Activated CD8-positive, alpha-beta memory T cell treated with anti-CD3 and anti-CD28 coated beads, Interleukin-2, amount 50 U/mL, for 1 hour (primary cell): ENCODE data around the gene TRPC5OS.

ENCODE experiments used
- DNase-seq: peaks from one replicate; pipeline ENCODE4 v3.0.0-alpha.2; 2020; ENCODE audit errors: extremely low read depth

The TRPC5OS gene

DNA sequence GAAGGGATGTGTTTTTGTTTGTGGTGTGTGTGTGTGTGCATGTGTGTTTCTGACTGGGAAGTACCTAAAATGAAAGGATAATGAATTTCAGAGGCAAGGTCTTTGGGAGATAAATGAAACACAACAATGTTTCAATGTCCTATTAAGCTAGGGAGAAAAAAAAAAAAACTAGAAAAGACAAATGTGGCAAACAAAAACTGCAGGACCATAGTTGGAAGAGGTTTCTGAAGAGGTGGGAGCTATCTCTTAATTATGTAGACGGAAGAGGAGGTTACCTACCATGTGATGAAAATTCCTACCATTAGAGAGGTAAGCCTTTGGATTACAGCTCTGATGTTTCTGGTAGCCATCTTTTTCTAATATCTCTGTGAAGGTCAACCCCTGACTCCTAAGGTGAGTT lies at the start of gene TRPC5OS:
Gene TRPC5OS (plus strand): TSS at position 301 of the 400 bp plus-strand sequence. CDS start 25,669 bp downstream, outside the sequence.
- DNase-seq, result no peak

DNA sequence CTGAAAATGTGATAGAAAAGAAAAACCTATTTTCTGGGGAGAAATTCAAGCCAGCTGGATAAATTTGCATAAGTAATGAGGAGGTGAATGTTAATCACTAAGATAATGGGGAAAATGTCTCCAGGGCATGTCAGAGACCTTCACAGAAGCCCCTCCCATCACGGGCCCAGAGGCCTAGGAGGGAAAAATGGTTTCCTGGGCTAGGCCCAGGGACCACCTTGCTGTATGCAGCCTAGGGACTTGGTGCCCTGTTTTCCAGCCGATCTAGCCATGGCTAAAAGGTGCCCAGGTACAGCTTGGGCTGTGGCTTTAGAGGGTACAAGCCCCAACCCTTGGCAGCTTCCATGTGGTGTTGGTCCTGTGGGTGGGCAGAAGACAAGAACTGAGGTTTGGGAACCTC lies 46.6 kb upstream of the TRPC5OS start:
- DNase-seq, result no peak

DNA sequence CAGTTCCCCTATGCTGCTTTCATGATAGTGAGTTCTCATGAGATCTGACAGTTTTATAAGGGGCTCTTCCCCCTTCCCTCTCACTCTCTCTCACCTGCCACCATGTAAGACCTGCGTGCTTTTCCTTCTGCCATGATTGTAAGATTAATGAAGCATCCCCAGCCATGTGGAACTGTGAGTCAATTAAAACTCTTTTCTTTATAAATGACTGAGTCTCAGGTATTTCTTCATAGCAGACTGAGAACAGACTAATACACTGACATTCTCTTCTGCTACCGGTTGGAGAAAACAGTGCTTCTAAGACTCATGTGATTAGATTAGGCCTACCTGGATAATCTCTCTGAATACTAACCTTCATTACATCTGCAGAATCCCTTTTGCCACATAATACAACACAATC lies 45.4 kb upstream of the TRPC5OS start:
- DNase-seq, result no peak

DNA sequence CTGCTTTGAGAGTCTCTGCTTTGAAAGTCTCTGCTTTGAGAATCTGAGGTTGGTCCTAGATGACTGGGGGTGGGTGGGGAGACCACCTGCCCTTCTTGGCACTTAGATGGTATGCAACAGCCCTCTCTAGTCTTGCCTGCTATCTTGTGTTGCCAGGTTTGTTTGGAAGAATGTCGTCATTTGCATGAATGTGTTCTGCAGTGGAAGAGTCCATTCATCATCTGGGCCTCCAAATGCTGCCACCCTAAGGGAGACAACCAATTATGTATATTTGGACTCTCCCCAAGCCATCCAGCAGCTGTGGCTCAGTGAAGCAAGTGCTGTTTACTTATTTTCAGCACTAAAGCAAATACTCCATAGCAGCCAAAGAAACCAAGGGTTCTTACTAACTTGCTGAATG lies 44.6 kb upstream of the TRPC5OS start:
- DNase-seq, result no peak

DNA sequence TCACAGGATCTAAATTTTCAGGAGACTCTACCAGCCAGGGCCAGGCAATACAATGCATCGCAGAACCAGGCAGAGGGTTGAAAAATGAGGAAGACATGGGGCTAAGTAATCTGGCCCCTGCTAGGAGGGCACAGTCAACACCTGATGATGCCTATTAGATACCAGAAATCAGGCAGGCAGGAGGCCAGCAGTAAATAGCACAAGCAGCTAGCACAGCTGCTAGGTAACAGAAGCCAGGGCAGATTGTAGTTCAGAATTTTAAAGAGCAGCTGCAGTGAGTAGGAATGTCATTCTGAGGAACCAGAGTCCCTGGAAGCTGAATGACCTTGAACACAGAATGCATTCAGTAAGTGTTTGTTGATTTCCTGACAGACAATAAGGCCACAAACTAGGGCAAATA lies 38.8 kb upstream of the TRPC5OS start:
- DNase-seq, result no peak

DNA sequence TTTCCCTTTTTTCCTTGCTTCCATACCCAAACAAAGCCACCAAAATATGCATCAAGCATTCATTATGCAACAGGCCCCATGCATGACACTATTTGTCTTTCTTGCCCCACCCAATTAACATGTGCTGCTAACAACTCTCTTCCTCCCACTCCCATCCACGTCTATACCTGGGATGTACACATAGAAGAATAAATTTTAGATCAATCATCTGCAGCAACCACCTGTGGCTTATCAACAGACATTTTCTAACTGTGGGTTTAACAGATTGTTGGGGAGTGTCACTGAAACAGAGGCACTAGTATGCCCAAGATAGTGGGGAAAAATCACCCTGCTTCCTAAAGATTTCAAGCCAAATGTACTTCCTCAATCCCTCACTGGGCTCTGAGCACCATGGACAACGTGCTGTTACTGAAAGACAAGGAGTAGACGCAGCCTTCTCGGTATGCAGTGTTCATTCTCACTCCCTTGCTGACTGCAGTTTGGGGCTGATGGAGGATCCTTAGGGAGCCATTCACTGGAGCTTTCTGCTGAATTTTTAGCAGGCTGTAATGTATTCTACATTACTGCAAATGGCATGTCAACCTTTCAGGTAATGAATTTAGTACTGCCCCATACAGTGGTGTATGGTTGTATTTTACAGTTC lies 28.4 kb upstream of the TRPC5OS start:
- no peak for DNase-seq

DNA sequence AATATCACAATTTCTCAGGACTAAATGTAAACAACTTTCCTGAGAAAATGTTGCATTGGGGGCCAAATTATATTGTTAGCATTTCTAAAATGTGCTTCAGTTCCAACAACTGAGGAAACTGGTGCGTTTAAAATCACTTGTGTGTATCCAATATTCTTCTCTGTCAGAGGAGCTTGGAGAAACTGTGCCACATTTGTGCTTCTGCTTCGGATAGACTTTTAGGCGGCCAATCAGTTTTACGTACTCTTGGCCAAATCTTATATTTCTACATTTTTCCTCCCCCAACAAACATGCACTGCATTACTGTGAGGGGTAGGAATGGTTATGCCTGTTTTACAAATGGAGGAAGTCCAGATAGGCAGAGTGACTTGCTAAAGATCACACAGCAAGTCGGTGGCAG lies 27.4 kb upstream of the TRPC5OS start:
- DNase-seq, result no peak

DNA sequence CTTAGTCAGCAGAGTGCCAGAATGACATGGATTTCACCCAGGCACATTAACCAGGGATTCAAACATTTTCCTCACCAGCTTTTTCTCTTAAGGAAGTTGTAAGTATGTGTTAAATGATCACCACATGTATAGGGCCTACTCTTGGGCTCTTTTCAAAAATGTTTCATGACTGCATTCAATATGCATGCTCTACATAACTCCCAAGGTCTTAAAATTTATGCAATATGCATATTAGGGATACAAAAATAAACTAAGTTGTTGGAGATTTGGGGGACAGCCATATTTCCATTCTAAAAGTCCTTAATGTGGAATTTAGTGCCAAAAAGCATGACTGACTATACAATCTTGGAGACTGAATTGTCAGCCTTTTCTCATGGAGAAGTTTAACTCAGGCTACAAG lies 25.0 kb upstream of the TRPC5OS start:
- no peak for DNase-seq

DNA sequence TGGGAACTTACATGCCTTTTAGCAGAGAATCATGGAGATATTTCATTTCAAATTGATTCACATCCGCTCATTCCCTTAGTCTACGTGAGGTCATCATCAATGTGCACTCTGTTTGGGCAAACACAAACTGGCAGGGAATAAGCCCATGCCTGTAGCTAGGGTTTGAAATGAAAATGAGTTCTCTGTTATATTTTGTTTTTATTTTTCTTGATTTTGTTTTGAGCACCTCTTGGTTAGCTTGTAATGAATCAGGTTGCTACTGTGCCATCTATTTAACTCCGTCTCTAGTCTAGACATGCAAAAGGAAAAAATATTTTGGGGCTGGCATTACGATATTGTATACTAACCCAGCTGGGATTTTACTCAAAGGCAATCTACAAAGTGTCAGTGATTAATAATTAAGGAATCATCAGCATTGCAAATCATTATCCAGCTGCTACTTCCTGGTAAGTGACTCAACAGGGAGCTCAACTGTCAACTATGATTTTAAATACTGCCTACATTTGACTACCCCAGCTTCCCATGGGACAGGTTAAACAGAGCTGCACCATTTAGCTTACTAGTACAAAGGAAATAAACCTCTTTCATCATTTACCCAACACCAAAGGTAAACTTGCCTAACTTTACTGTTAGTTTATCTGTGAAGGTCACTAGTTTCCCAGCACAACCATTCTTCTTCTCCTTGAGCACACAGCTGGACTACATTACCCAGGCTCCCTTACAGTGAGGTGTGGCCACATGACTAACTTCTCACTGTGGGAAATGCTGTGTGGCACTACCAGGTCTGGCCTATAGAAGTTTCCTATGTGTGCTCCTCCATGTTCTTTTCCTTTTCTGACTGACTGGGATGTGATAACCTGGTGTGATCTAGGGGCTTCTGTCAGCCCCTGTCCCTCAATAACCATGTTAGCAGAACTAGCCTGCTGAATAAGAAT lies 21.2 kb upstream of the TRPC5OS start:
- DNase-seq, result no peak

DNA sequence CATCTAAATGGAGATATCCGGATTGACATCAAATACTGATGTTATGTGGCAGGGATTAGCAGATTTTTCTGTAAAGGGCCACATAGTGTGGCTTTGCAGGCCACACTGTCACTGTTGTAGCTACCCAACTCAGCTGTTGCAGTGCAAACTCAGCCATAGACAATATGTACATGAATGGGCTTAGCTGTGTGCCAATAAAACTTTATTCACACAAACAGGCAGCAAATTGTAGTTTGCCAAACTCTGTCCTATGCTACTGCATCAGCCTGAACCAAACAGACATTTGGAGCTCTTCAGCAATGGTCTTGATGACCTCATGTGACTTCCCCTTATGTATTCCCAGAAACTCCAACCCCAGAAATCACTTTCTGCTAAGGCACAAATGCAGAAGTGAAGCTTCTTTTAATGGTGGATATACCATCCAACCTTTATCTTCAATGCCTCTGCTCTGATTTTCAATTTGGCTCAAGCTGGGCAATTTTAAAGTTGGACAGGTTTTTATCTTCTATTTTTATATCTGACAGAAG lies 18.4 kb upstream of the TRPC5OS start:
- DNase-seq, result no peak

DNA sequence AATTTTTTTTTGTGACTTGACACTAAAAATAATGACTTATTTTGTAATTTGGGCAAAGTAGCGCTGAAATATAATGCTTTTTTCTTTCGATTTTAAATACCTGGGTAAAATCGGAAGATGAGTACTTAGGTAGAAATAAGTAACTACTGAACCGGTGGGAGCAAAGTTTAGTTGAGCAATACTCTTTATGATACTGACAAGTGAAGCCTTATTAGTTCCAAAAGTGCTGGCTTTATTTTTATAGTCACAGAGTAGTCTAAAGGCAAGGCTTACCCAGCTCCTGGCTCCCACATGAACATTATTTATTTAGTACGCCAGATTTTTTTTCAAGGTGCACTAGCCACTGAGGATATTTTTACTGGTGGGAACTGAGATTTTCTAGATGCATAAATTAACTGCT lies 14.4 kb upstream of the TRPC5OS start:
- no peak for DNase-seq

DNA sequence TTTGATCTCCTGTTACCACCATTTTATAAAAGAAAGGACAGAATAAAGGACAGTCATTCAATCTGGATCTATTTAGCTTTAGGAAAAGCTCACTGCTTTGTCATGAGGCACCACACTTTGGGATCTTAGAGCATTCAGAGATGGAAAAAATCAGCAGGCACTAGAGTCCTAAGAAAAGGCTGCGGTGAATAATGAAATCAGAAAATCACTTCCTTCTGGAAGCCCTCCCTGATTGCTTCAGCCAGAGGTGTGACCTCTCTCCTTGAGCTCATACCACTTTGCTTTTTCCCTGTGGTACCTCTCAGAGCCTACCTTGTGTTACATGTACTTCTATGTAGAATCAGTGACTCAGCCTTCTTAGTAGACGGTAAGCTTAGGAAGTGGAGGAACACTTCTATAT lies 8.7 kb upstream of the TRPC5OS start:
- no peak for DNase-seq

DNA sequence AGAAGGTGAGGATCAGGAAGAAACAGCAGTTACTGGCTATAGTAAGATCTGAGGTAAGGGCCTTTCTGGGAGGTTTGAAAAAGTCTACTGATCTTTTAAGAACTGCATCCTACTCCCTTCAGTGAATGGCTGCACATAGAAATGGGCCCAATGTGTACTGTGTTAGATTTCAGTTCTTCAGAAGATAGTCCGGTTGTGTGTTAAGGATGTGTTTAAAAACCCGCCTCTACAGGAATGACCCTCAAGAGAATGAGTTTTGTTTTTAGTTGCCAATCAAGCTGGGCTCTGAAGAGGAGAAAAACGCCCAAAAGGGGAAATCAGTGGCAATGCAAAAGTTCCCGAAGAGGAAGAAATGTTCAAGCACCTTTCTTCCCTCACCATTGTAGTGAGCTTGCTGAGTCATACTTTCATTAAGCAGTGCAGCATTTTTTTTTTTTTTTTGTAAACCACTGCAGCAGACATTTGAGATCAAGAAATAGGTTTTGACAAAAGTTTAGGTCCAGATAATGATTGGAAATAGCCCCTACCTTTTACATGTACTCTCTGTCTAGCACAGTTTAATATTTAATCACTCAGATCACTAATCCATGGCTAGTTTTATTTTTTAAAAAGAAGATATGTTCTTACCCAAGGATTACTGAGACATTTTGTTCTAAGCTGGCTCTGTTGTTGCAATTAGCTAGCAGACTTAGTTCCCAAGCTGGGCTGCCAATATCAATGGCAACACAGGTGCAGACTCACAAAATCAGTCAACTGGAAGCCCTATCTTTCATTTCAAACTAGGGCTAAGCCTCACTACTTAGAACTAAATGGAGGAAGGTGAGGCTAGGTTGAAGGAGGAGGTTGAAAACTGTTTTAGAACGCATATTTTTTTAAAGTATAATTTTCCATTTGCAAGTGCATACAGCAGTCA lies 7.0 kb upstream of the TRPC5OS start:
- DNase-seq, result no peak

DNA sequence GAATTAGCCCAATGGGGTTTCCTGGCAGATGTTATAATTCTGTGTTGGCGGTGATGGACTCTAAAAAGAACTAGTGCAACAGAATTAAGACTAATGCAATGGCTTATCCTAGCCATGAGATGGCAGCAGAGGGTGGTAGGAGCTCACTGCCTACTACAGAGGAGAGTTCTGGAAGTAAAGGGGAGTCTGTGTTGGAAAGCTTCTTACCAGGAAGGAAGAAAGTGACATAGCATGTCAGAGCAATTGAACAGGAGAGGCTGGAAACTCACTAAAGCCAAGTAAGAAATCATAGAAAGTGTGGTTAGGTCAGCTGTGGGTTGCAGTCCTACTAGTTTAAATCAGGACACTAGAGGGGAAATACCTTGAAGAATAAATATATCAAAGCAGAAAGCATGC lies 6.3 kb upstream of the TRPC5OS start:
- no peak for DNase-seq

DNA sequence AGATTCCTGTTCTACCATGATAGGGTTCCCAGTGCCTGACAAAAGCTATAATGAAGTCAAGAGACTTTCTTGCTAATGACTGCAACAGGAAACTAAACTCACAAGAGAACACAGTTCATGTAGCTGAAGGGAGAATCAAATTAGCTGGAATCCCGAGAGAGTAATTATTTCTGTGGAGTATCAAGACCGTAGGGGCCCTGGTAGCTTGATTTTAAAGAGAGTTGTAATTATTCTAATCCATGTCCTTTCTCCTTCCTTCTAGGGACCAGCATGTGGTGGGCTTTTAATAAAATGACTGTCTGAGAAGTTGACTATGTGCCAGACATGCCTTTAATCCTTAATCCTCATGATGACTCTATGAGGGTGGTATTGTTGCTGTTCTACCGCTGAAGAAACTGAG lies 1.7 kb upstream of the TRPC5OS start:
- DNase-seq, result no peak

DNA sequence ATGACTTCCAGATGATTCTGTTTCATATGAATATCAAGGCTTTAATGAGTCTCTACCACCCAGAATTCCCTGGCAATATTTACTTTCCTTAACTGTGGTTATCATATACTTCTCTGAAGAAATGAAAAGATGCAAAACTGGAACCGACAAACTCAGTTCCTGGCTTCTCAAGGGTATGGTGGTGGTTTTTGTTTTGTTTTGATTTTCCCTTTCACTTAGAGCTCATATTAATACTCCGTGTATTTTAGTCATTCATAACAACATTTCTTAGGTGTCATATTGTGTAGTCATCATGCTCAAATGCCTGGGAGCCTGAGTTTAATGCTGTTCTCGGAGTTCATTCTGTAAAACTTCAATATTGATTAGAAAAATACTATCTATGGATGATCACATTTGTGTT lies 665 bp downstream of the TRPC5OS start:
- DNase-seq, result no peak

DNA sequence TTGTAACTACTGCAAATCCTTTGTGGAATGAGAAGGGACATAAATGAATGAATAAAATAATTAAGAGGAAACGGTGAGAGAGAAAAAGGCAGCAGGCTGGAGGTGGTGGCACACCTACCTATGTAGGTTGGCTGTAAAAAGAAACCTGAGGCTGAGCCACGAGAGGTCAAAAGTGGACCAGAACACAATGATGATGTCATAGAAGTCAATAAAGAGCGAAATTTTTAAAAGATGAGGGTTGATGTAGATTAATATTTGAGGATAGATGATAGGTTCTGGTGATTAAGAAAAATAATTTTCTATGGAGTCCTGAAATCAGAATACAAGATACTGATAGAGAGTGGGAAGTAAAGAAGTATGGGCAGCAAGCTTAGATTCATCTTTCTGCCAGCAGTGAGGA lies 1.7 kb downstream of the TRPC5OS start:
- DNase-seq, result no peak

DNA sequence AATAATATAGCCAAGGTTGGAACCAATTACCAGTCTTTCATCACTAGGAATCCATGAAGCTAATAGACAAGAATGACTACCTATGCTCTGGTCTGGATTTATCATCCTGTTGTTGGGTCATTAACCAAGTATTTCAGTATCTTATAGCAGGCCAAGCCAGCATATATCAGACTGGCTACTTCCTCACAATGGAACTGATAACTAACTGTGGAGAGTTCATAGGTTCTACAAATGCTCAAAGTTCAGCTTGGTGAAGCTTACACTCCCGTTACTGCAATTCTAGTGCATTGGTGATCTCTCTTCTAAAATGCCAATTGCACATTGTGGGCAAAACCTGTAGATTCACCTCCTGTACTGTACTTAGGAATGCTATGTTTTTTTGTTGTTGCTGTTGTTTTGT lies 4.8 kb downstream of the TRPC5OS start:
- DNase-seq, result no peak

DNA sequence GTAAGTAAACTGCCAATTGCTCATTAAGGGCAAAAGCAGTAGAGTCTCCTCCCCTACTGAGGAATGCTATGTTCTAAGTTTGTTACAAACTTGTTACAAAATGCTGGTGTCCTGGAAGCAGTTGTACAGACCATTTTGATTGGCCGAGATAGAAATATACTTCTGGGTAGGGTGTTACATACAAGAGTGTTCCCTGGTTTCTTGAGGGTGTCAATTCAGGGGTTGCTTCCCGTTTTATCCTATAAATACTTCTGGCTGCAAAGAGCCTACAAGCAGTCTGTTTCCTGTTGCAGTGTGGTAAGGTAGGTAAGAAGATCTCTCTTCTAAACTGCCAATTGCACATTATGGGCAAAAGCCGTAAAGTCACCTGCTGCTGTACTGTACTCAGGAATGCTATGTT lies 5.7 kb downstream of the TRPC5OS start:
- no peak for DNase-seq

DNA sequence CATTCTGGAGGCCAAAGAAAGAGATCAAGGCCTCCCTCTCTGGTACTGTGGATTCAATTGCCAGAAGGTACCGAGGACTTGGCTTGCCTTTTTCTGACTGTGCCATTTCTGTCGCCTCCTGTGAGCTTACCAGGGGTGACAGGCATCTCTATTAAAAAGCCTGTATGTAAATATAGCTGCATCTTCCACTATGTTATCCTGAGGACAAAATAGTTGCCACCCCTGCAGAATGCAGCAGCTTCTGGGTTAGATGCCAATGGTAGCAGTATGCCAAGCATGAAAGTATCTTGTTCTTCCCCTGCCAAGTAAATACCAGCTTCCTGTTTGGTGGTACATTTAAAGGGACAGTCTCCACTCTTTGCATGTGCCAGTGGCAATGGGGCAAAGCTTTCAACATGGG lies 10.7 kb downstream of the TRPC5OS start:
- DNase-seq, result no peak

DNA sequence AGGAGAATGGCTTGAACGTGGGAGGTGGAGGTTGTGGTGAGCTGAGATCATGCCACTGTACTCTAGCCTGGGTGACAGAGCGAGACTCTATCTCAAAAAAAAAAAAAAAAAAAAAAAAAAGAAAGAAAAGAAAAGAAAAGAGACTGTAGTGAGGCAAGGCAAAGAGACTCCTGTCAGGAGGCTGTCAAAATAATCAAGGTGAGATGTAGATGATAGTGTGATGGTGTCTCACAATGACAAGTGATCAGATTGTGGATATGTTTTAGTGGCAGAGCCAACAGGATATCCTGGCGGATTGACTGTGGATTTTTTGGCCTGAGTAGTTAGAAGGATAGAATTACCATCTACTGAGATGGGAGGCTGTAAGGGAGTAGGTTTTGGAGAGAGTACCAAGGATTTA lies 12.6 kb downstream of the TRPC5OS start:
- no peak for DNase-seq

DNA sequence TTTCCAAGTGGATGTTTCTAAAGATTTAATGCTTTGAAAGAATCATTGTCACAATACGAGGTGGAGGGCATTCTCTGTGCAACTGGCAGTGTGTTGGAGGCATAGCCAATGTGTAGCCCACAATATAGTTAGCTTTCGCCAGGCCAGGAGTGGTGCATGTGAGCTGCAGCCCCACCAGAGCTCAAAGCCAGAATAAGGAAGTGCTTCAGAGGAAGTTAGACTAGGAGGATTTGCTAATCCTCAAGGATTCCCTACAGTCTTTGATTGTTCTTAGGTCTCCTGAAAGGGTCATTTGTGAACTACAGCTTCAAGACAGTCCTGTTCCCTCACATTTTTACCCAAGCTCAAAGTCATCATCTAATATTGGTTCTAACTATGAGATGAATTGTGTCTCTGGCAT lies 16.4 kb downstream of the TRPC5OS start:
- no peak for DNase-seq
